CD4-positive, alpha-beta T cell treated with Interleukin-10 for 1 hour (primary cell): ENCODE data around the gene HS3ST1.
A peak's percentile ranks its signal among the peaks of the same experiment; 100 is the strongest.

Experiments
- DNase-seq: peaks from one replicate; pipeline ENCODE4 v3.0.0-alpha.2; 2020

The HS3ST1 gene

GRCh38 chr4:11430536-11430935 is 1.8 kb upstream of the HS3ST1 start:
- DNase-seq: no peak

GRCh38 chr4:11429699-11430045 is 978 bp upstream of the HS3ST1 start:
- DNase-seq: no peak

- peak; percentile 7 for DNase-seq
Observed at GRCh38 chr4:11428899-11429698, 405 bp upstream of the HS3ST1 start.

GRCh38 chr4:11427121-11427996 is 1.3 kb downstream of the HS3ST1 start:
- DNase-seq: no peak

- no peak for DNase-seq
Observed at GRCh38 chr4:11426731-11427120, 2.0 kb downstream of the HS3ST1 start.

- DNase-seq: no peak
Observed at GRCh38 chr4:11426003-11426402, 2.7 kb downstream of the HS3ST1 start.

GRCh38 chr4:11424856-11425255 is 3.8 kb downstream of the HS3ST1 start:
- no peak for DNase-seq

- DNase-seq: peak; percentile 32
Observed at GRCh38 chr4:11424000-11424399, 4.7 kb downstream of the HS3ST1 start.

- DNase-seq: no peak
Observed at GRCh38 chr4:11423465-11423864, 5.2 kb downstream of the HS3ST1 start.

- DNase-seq: no peak
Observed at GRCh38 chr4:11421116-11421515, 7.6 kb downstream of the HS3ST1 start.

GRCh38 chr4:11420327-11420726 is 8.4 kb downstream of the HS3ST1 start:
- no peak for DNase-seq

GRCh38 chr4:11418610-11419009 is 10.1 kb downstream of the HS3ST1 start:
- peak; percentile 18 for DNase-seq

GRCh38 chr4:11416767-11417113 is 12.0 kb downstream of the HS3ST1 start:
- DNase-seq: no peak

GRCh38 chr4:11416071-11416766 is 12.5 kb downstream of the HS3ST1 start:
- DNase-seq: no peak

GRCh38 chr4:11415409-11416070 is 13.2 kb downstream of the HS3ST1 start:
- DNase-seq: no peak

- DNase-seq: no peak
Observed at GRCh38 chr4:11412211-11412610, 16.5 kb downstream of the HS3ST1 start.

- DNase-seq: no peak
Observed at GRCh38 chr4:11409632-11410031, 19.1 kb downstream of the HS3ST1 start.

GRCh38 chr4:11408233-11408967 is 20.3 kb downstream of the HS3ST1 start:
- DNase-seq: no peak

- DNase-seq: no peak
Observed at GRCh38 chr4:11407551-11407950, 21.1 kb downstream of the HS3ST1 start.

- DNase-seq: no peak
Observed at GRCh38 chr4:11404431-11404830, 24.3 kb downstream of the HS3ST1 start.

GRCh38 chr4:11402192-11402591 is 26.5 kb downstream of the HS3ST1 start:
- no peak for DNase-seq

- no peak for DNase-seq
Observed at GRCh38 chr4:11399461-11399971, 29.2 kb downstream of the HS3ST1 start.
